Measurements from ENCODE around the gene DOLPP1.

DNA sequence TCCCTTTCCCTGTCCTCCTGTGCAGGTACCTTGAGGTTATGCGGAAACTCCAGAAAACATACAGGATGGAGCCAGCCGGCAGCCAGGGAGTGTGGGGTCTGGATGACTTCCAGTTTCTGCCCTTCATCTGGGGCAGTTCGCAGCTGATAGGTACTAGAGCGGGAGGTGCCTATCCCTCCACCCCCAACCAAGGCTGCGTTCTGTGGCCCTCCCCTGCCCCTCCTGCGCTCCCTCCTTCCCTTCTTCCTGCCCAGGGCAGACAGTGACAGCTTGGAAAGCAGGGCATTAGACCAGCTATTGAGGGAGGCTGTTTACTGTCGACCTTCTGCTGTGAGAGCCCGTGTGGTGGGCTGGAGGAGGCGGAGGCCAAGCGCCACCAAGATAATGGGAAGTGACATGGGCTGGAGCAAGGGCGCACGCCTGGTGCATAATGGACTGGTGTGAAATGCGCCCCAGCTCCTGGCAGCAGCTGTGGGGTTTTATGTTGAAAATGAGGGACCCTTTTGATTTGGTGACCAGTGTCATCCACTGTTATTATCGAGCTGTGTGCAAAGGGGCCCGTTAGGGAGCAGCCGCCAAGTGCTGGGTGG lies 55.6 kb downstream of the DOLPP1 start:
- TF ChIP-seq, protein P1, sequence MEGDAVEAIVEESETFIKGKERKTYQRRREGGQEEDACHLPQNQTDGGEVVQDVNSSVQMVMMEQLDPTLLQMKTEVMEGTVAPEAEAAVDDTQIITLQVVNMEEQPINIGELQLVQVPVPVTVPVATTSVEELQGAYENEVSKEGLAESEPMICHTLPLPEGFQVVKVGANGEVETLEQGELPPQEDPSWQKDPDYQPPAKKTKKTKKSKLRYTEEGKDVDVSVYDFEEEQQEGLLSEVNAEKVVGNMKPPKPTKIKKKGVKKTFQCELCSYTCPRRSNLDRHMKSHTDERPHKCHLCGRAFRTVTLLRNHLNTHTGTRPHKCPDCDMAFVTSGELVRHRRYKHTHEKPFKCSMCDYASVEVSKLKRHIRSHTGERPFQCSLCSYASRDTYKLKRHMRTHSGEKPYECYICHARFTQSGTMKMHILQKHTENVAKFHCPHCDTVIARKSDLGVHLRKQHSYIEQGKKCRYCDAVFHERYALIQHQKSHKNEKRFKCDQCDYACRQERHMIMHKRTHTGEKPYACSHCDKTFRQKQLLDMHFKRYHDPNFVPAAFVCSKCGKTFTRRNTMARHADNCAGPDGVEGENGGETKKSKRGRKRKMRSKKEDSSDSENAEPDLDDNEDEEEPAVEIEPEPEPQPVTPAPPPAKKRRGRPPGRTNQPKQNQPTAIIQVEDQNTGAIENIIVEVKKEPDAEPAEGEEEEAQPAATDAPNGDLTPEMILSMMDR (IDR thresholded peaks at IDR 0.05), result no peak
- no peak for TF ChIP-seq POLR2A (IDR thresholded peaks at IDR 0.05)
